H1 (cell line): ENCODE data around the gene SHISA9.

Experiments
- BRCA1 ChIP-seq: IDR thresholded peaks from 2 replicates; pipeline ENCODE4 v1.6.1; 2012; ENCODE audit warnings: low read depth, low read length, improper control_type of control experiment
- CBX8 ChIP-seq: fragments of 300-800, 300-1000 bp; sonication (generic); IDR thresholded peaks from 2 replicates; pipeline ENCODE4 v1.7.1; 2016; ENCODE audit warnings: low read depth, low read length, borderline replicate concordance
- CTBP2 ChIP-seq: IDR thresholded peaks from 2 replicates; pipeline ENCODE4 v1.7.0; 2011; ENCODE audit warnings: borderline replicate concordance, mild to moderate bottlenecking, moderate library complexity, mixed read lengths, low read length; ENCODE audit not compliant: insufficient read depth, insufficient read length
- CTCF ChIP-seq, 3 experiments: IDR thresholded peaks; 1 replicate in 2 of 3; 2 replicates in 1 of 3; pipeline versions ENCODE4 v1.5.1 to v1.6.1; 2011; ENCODE audit warnings: low read length in 3 of 3, mild to moderate bottlenecking in 3 of 3, inconsistent platforms in 2 of 3, low read depth in 1 of 3, moderate library complexity in 1 of 3; ENCODE audit not compliant: insufficient read depth in 1 of 3; ENCODE audit errors: control extremely low read depth in 1 of 3
- EZH2 ChIP-seq: fragments of 200-600 bp; sonication (generic); IDR thresholded peaks from 2 replicates; pipeline ENCODE4 v1.7.1; 2012; ENCODE audit warnings: low read depth, mild to moderate bottlenecking, moderate library complexity, low read length, inconsistent platforms; ENCODE audit not compliant: severe bottlenecking
- KDM4A ChIP-seq: IDR thresholded peaks from one replicate; pipeline ENCODE4 v1.7.1; 2012; ENCODE audit warnings: low read depth, mild to moderate bottlenecking, moderate library complexity, low read length, inconsistent platforms; ENCODE audit not compliant: severe bottlenecking
- MAX ChIP-seq: IDR thresholded peaks from 2 replicates; pipeline ENCODE4 v1.6.1; 2012; ENCODE audit warnings: inconsistent platforms
- SRF ChIP-seq: IDR thresholded peaks from 2 replicates; pipeline ENCODE4 v1.6.1; 2011; ENCODE audit warnings: mild to moderate bottlenecking, low read depth, low read length, moderate library complexity

- TF ChIP-seq KDM4A: no peak
- TF ChIP-seq CTBP2: no peak
- TF ChIP-seq MAX: no peak
- no peak for TF ChIP-seq CTCF (IDR thresholded peaks at IDR 0.05; ENCODE audit: control extremely low read depth in 1 of 3, insufficient read depth in 1 of 3, low read depth in 1 of 3, low read length in 3 of 3)
- no peak for TF ChIP-seq EZH2
- TF ChIP-seq SRF: no peak
- TF ChIP-seq BRCA1: no peak
- no peak for TF ChIP-seq CBX8
These were observed 160.8 kb downstream of the SHISA9 start for GRCh38 chr16:13062219-13062618.
